Osteocyte (in vitro differentiated cells): Measurements from ENCODE around the gene SLC25A10. TPM values are rescaled to one million over a fixed set of nuclear protein-coding genes. Genes with fewer than 3 reads are reported as not detected.
"Not testable (repeated sequence)": the region's sequence is repeated elsewhere in the genome, so short reads cannot be mapped to it uniquely, and the experiment has no call there.

Experiments
- DNase-seq: peaks from one replicate; pipeline ENCODE4 v3.0.0; 2021; ENCODE audit warnings: mixed read lengths; ENCODE audit not compliant: unreplicated experiment; ENCODE audit errors: extremely low spot score
- H3K27ac Mint-ChIP-seq: one replicate; pipeline ENCODE4 v1.8.0; 2021; ENCODE audit warnings: mild to moderate bottlenecking, mixed read lengths; ENCODE audit not compliant: unreplicated experiment
- H3K27me3 Mint-ChIP-seq: one replicate; pipeline ENCODE4 v1.8.0; 2021; ENCODE audit warnings: mixed read lengths; ENCODE audit not compliant: unreplicated experiment
- H3K36me3 Mint-ChIP-seq: one replicate; pipeline ENCODE4 v1.8.0; 2021; ENCODE audit warnings: mixed read lengths; ENCODE audit not compliant: unreplicated experiment
- H3K4me1 Mint-ChIP-seq: one replicate; pipeline ENCODE4 v1.8.0; 2021; ENCODE audit warnings: mixed read lengths; ENCODE audit not compliant: unreplicated experiment
- H3K4me3 Mint-ChIP-seq: one replicate; pipeline ENCODE4 v1.8.0; 2021; ENCODE audit warnings: mild to moderate bottlenecking, moderate library complexity, mixed read lengths; ENCODE audit not compliant: unreplicated experiment
- H3K9me3 Mint-ChIP-seq: one replicate; pipeline ENCODE4 v1.8.0; 2021; ENCODE audit warnings: mixed read lengths; ENCODE audit not compliant: unreplicated experiment
- total RNA-seq: library from RNA; stranded (reverse); gene quantifications from 2 replicates; pipeline ENCODE4 v1.2.1, GENCODE V29; 2021
- TF ChIP-seq, protein P1 (sequence below): fragments of 200-600 bp; sonication (generic); IDR thresholded peaks from 2 replicates; pipeline ENCODE4 v1.5.0; 2021; ENCODE audit warnings: antibody characterized with exemption, mild to moderate bottlenecking, moderate library complexity

SLC25A10 gene
- total RNA-seq, 1 donor from 2014 or later = 9.5 TPM

DNA sequence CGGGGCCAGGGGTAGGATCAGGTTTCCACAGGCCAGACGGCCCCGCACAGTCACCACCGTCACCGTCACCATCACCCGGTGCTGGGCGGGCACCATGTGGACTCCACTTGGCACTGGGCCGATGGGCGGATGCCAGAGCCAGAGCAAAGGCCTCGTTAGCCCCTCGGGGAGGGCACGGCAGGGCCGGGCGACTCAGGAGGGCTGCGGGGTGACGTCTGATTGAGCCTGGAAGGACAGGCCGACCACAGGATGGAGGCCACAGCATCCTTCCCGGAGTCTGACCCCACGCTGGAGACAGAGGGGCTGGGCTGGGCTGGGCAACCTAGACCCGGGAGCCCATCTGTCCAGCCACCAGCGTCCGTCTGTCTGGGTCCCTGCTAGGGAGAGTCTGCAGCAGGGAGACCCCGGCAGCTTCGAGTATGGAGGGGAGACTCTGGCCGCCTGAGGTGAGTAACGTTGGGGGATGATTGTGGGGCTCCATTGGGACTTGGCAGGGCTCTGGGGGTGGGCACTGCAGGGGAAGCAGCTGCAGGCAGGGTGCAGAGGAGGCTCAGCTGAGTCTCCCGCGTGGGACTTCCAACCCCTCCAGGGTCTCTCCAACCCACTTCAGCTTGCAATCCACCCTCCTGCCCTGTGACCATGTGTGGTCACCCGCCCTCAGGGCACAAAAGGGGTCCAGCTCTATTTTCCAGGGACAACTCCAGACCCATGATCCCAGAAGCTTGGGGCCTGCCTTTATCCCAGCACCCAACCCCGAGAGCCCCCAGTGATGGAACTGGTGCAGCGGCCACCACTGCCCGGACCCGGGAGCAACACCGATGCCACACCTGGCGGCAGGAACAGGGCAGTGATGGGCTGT, 22.6 kb downstream of the SLC25A10 start:
- Mint-ChIP-seq H3K4me1 (peaks cover 25% of the 10 kb centered on the region), H3K4me3 (no peak overlapping the region), H3K27me3 (no peaks in the 10 kb centered on the region), H3K27ac (no peak overlapping the region), H3K36me3 (no peaks in the 10 kb centered on the region), H3K9me3 (no peaks in the 10 kb centered on the region)
- TF ChIP-seq, protein P1, sequence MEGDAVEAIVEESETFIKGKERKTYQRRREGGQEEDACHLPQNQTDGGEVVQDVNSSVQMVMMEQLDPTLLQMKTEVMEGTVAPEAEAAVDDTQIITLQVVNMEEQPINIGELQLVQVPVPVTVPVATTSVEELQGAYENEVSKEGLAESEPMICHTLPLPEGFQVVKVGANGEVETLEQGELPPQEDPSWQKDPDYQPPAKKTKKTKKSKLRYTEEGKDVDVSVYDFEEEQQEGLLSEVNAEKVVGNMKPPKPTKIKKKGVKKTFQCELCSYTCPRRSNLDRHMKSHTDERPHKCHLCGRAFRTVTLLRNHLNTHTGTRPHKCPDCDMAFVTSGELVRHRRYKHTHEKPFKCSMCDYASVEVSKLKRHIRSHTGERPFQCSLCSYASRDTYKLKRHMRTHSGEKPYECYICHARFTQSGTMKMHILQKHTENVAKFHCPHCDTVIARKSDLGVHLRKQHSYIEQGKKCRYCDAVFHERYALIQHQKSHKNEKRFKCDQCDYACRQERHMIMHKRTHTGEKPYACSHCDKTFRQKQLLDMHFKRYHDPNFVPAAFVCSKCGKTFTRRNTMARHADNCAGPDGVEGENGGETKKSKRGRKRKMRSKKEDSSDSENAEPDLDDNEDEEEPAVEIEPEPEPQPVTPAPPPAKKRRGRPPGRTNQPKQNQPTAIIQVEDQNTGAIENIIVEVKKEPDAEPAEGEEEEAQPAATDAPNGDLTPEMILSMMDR = no peak
- peak; percentile 83 for DNase-seq

DNA sequence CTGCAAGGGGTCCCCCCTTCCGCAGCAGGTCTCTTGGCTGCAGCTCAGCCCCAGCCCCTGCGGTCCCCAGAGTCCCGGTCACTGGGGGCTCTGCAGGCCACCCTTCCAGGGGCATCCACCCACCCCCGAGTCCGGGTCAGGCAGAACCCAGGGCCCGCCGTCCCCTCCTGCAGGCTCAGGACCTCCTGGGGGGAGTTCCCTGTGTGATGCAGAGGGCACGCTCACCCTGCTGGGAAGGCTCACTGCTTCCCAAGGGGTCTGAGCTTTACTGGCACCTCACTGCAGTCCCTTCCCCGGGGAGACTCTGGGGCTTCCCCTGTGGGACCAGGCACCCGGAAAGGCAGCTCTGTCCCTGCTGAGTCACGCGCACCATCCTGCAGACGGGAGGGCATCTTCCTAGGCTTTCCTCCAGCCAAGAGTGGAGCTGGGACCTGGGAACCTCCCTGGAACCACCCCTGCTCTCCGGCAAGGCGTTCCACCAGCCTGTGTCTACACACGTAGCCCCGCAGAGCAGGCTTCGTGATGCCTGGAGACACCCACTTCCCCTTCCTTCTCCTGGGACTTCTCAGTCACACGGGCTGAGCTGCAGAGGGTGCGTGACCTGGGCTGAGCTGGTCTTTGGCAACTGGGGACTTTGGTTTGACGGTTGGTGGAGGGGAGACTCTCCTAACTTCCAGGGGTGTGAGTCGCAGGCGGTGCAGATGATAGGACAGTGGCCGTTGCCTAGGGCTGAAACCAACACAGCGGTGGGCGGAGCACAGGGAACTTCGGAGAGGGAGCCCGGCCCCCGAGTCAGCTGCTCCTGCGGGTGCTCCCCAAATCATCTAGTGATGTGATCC, 23.4 kb downstream of the SLC25A10 start:
- Mint-ChIP-seq H3K4me1 (peaks cover 25% of the 10 kb centered on the region), H3K9me3 (no peaks in the 10 kb centered on the region), H3K27ac (no peak overlapping the region), H3K4me3 (no peak overlapping the region), H3K27me3 (no peaks in the 10 kb centered on the region), H3K36me3 (no peaks in the 10 kb centered on the region)
- TF ChIP-seq, protein P1 = no peak
- peak; percentile 84 for DNase-seq

DNA sequence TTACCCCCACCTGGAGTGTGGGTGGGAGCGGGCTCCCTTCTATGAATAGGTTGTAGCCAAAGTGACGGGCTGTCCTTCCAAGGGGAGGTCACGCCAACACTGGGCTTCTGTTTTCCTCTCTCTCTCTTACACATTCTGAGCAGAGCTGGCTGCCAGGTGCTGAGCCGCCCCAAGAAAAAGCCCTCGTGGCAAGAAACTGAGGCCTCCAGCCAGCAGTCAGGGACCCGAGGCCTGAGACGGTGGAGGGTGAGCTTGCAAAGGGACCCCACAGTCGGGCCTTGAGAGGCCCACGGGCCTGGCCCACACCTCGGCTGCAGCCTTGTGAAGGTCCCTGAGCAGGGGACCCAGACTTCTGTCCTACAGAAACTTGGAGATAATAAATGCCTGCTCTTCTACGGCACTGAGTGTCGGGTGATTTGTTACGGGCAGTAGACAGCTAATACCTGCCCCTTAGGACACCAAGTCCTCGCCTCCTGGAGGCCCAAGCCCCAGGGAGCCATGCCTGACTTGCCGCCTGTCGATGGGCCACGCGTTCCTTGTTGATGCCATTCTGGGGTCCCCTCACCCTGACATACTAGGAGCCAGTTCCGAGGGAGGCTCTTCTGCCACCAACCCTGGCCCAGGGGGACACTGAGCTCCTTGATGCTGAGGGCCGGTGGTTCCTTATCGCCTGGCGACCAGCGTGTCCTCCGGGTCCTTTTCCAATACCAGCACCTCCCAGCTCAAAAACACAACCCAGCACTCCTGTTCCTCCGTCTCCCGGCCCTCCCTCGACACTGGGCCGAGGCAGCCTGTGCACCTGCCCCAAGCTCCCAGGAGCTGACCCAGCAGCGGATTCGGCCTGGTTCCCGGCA, 26.1 kb downstream of the SLC25A10 start:
- H3K9me3 Mint-ChIP-seq = no peaks in the 10 kb centered on the region
- no peak overlapping the region for H3K27ac Mint-ChIP-seq
- H3K27me3 Mint-ChIP-seq = no peaks in the 10 kb centered on the region
- peak; percentile 81 for DNase-seq
- H3K4me3 Mint-ChIP-seq = no peak overlapping the region
- TF ChIP-seq, protein P1 = no peak
- peaks cover 6% of the 10 kb centered on the region for H3K4me1 Mint-ChIP-seq
- no peaks in the 10 kb centered on the region for H3K36me3 Mint-ChIP-seq

DNA sequence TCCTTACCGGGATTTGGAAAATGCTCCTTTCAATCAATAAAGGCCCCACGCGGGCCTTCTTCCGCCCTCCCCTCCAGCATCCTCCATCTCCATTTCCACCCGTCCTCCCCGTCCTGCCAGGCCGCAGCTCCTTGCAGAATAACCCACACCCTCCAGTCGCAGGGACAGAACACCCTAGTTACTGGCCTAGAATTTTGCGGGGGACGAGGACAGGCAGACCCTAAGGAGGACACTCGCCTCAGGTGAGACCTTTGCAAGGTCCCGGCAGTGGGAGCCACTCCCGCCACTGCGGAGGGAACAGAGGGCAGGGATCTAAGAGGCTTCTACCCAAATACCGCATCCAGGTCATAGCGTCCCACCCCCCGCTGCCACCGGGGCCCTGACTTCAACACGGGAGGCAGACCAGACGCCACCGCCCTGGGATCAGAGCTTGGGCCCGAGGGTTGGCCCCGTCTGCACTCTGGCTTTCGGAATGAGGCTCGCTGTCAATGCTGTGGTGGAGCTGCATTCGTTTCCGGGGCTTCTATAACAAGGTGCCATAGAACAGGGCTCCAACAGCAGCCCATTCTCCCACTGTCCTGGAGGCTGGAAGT, 26.8 kb downstream of the SLC25A10 start:
- Mint-ChIP-seq H3K27me3 (no peaks in the 10 kb centered on the region), H3K27ac (no peak overlapping the region), H3K9me3 (no peaks in the 10 kb centered on the region), H3K4me3 (no peak overlapping the region), H3K36me3 (no peaks in the 10 kb centered on the region), H3K4me1 (peaks cover 5% of the 10 kb centered on the region)
- DNase-seq = peak; percentile 84
- TF ChIP-seq, protein P1 = no peak

DNA sequence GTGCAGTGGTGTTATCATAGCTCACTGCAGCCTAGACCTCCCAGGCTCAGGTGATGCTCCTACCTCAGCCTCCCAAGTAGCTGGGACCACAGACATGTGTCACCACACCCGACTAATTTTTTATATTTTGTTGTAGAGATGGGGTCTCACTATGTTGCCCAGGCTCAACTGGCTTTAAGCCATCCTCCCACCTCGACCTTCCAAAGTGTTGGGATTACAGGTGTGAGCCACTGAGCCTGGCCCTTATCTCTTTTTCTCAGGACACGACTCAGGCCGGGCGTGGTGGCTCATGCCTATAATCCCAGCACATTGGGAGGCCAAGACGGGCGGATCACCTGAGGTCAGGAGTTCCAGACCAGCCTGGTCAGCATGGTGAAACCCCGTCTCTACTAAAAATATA, 27.5 kb downstream of the SLC25A10 start:
- not testable (repeated sequence) for DNase-seq, H3K4me1 Mint-ChIP-seq, H3K36me3 Mint-ChIP-seq, H3K4me3 Mint-ChIP-seq, H3K27ac Mint-ChIP-seq, H3K9me3 Mint-ChIP-seq, H3K27me3 Mint-ChIP-seq
